HG02852 (cell line): ENCODE results near the gene MARK1.

Source experiments
- ATAC-seq: cut with Tn5 transposase; IDR thresholded peaks from one replicate; pipeline ENCODE4 v1.9.1; 2021; ENCODE audit warnings: mild to moderate bottlenecking, moderate library complexity; ENCODE audit not compliant: unreplicated experiment

The MARK1 gene

GRCh38 chr1:220528679-220529501 lies 954 bp downstream of the MARK1 start:
- ATAC-seq, result peak; percentile 23

- ATAC-seq, result no peak
Observed at GRCh38 chr1:220529521-220530020, 1.6 kb downstream of the MARK1 start.

DNA sequence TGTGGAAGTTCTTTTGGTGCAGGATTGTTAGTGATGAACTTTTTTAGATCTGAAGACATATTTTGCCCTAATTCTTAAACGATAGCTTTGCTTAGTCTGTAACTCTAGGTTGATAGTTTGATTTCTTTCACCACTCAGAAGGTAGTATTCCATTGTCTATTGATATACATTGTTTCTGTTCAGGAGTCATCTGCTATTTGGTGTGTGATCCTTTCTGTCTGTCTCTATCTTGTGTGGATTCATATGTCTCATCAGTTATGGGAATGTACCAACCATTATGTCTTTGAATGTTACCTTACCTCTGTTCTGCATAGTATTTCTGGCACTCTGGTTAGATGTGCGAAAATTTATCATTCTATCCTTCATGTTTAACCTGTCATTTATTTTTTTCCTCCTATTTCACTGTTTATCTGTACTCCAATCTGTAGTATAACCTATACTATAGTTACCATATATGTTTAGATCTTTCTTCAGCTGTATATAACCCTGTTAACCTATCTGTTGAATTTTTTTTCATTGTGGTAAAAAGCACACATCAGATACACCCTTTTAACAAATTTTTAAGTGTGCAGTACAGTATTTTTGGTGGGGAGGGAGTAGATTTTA lies 5.7 kb downstream of the MARK1 start:
- no peak for ATAC-seq

DNA sequence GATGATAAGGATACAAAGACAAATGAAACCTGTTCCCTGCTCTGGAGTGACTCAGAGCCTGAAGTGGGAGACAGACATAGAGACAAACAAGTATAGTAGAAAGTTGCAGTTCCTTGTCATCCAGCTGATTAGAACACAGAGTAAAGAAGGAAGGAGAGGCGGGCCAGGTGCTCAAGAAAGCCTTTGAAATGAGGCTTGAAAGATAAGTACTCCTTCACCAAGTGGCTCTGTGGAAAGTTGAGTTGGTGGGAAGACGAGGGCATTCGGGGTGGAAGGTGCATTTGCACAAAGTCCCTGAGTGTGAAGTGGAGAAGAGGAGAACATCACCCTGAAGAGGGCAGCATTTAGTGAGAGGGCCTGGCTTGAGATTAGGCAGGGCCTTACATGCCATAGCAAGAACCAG lies 17.0 kb downstream of the MARK1 start:
- ATAC-seq, result no peak

- ATAC-seq, result no peak
Observed at GRCh38 chr1:220550811-220551399, 23.0 kb downstream of the MARK1 start.

- no peak for ATAC-seq
Observed at GRCh38 chr1:220551718-220552117, 23.8 kb downstream of the MARK1 start.

DNA sequence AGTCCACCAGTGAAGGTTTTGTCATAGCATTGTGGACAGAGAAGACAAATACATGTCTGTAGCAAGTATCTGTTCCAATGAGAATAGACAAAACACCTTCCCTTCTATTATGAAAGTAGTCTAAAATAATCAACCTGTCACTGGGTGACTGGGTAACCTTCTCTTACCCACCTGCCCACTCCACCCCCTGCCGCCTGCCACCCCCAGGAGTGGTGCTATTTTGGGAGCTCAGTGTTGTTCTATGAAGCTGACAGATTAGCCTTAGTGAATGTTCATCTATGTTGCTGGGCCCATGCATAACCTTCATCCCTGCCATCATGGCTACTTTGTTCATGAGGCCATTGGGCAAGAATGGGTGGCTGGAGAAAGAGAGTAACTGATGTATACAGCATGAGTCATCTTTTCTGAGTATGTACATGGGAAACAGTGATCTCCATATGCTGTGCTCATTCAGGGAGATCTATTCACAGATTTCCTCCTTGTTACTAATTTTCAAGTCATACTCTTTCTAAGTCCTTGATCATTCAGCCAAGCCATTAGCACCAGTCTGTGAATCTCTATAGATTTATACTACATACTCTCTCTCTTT lies 24.8 kb downstream of the MARK1 start:
- ATAC-seq, result no peak

GRCh38 chr1:220556641-220557040 lies 28.7 kb downstream of the MARK1 start:
- ATAC-seq, result no peak

GRCh38 chr1:220563564-220563963 lies 35.6 kb downstream of the MARK1 start:
- no peak for ATAC-seq

DNA sequence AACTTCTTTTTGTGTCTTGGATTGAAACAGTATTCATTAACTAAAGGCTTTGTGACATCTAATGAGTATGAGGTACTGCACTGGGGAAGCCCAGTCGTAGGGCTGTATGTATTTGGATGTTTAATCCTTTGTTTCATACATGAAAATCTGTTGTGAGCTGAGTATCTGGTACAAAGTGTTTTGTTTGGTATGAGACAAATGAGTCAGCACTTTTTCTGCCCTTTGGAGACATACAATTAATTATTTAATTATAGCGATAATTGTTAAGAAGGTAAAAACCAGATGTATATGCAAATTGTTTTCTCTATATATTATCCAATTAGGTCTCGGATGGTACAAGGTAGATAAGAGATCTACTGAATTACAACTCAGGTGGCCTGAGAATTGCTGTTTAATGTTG lies 36.3 kb downstream of the MARK1 start:
- ATAC-seq, result no peak

GRCh38 chr1:220565670-220566069 lies 37.7 kb downstream of the MARK1 start:
- ATAC-seq, result no peak

GRCh38 chr1:220566869-220567268 lies 38.9 kb downstream of the MARK1 start:
- ATAC-seq, result no peak

DNA sequence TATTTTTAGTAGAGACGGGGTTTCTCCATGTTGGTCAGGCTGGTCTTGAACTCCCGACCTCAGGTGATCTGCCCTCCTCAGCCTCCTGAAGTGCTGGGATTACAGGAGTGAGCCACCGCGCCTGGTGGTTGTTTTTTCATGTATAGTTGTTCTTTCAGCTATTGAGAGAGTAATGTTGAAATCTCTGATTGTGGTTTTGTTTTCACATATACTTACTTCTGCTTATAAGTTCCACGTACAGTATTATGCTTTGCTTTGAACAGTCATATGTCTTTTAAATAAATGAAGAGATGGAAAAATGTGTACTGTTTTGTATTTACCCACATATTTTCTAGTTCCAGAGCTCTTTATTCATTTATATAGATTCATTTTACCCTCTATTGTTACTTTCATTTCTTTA lies 44.5 kb downstream of the MARK1 start:
- no peak for ATAC-seq

GRCh38 chr1:220573836-220574235 lies 45.9 kb downstream of the MARK1 start:
- no peak for ATAC-seq

- no peak for ATAC-seq
Observed at GRCh38 chr1:220575718-220576497, 48.0 kb downstream of the MARK1 start.

DNA sequence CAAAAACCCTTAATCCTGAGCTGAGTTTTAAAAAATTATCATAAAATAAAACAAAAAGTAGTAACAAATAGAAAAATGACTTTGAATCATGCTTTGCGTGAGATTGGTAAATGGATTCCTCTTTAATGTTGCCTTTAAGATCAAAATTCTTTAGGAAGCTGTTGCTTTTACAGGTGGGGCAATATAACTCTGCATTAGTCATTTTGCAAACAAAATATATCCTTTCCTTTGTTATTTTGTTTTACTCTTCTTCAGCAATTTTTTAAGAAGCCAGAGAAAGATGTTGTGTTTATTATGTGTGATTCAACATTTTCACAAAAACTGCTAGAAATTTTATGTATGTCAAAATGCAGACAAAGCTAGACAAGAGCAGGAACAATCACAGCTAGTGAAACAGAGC lies 50.0 kb downstream of the MARK1 start:
- ATAC-seq, result no peak

- ATAC-seq, result no peak
Observed at GRCh38 chr1:220579317-220579716, 51.4 kb downstream of the MARK1 start.

DNA sequence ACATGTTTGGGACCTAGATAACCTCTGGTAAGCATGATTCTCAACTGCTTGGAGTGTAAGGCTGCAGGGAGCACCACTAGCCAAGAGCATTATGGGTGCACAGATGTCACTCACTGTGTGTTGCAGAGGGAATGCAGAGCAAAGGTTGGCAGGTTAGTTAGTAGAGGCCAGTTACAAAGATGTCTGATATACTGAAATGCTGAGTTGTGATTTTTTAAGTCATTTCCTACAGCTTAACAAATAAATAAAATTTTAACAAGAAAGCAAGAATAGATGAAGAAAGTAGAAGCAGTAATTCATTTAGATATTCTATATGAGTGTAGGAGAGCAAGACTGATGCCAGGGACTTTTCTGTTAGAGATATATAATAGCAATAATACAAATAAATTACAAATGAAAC lies 64.8 kb downstream of the MARK1 start:
- no peak for ATAC-seq

- no peak for ATAC-seq
Observed at GRCh38 chr1:220594356-220594755, 66.4 kb downstream of the MARK1 start.

DNA sequence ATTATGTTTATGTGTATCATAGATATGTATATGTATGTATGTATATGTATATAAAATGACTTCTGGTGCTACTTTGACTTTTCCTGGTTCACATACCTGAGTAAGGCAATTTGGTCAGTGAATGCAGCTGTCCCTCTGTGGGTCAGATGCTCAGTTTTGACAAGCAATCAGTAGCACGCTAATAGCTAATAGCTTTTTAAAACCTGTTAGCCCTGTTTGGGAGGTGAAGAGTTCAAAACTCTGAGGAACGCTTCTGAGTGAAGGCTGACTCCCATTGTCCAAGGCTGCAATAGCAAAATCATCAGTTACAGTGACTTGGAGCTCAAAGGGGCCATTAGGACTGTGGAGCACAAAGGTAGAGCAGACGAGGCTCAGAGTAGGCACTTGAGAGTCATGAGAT lies 67.2 kb downstream of the MARK1 start:
- ATAC-seq, result no peak

- no peak for ATAC-seq
Observed at GRCh38 chr1:220604926-220605325, 77.0 kb downstream of the MARK1 start.
